ENCODE measurements around the gene MAPK11.

Gene MAPK11

DNA sequence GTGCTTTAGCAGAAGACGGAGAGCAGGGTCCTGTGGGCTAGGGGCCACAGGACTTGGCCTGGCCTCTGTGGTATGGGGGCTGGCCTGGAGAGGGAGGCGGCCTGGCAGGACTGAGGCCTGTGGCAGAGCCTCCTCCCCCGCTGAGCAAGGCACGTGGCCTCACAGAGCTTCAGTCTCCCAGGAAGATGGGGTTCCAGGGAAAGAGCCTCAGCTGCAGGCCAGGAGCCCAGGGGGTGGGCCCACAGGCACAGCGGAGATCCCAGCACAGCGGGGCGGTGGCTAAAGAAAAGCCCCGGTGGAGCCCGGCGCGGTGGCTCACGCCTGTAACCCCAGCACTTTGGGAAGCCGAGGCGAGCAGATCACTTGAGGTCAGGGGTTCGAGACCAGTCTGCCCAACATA lies 10.9 kb downstream of the MAPK11 start:
- no peak for DNase-seq

GRCh38 chr22:50258361-50259292 lies 11.6 kb downstream of the MAPK11 start:
- DNase-seq, result no peak

- no peak for DNase-seq
Measured at GRCh38 chr22:50257451-50258360, 12.5 kb downstream of the MAPK11 start.

DNA sequence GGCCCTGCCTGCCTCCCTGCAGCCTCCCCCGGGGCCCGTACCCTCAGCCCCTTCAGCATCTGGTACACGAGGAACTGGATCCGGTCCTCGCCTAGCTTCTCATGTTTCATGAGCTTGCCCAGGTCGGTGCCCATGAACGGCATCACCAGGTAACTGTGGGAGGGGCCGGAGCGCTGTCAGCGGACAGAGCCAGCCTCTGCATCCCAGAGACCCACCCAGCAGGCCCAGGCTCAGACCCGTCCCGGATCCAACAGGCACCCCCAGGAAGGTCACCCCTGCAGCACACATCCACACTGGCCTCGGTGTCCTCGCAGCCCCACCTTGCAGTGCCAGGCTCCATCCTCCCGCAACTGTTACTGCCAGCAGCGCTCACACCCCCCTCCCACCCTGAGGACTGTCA lies 13.1 kb downstream of the MAPK11 start:
- no peak for DNase-seq

DNA sequence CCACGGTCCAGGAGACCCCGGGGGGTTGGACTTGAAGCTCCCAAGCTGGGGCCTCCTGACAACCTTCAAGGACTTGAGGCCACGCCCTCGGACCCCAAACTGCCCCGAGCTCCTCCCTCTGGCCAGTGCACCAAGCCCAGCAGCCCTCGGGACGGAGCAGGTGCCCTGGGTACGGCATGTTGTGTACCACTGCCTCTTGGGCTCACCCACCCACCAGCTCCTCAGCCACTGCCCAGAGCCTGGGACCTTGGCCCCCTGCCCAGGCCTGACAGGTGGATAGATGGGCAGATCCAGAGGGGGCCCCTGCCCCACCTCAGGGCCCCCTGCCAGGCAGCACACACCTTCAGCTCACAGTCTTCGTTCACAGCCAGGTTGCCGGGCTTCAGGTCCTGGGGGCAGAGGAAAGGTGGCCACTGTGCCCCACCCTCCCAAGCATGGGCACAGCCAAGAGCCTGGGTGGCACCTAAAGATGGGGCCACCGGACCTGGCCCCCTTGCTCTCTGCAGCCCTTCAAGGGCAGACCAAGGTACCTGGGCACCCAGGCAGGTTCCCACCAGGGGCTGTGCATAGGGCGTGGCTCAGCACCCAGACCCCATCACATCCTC lies 13.8 kb downstream of the MAPK11 start:
- DNase-seq, result no peak

DNA sequence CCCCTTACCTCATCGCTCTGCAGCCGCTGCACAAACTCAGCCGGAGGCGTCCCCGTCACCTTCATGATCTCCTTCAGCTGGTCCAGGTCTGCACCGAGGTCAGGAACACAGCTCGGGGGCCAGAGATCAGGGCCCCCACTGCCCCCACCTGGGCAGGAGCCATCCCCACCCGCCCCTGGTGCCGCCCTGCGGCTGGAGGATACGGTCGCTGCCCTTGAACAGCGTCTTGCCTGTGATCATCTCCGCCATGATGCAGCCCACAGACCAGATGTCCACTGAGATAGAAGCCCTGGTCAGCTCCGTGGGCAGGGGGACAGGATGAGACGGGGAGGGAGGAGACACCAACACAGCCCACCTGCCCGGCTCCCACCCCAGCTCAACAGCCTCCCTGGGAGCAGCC lies 14.6 kb downstream of the MAPK11 start:
- DNase-seq, result no peak

GRCh38 chr22:50255099-50255498 lies 15.1 kb downstream of the MAPK11 start:
- DNase-seq, result no peak

GRCh38 chr22:50253941-50254340 lies 16.2 kb downstream of the MAPK11 start:
- no peak for DNase-seq

DNA sequence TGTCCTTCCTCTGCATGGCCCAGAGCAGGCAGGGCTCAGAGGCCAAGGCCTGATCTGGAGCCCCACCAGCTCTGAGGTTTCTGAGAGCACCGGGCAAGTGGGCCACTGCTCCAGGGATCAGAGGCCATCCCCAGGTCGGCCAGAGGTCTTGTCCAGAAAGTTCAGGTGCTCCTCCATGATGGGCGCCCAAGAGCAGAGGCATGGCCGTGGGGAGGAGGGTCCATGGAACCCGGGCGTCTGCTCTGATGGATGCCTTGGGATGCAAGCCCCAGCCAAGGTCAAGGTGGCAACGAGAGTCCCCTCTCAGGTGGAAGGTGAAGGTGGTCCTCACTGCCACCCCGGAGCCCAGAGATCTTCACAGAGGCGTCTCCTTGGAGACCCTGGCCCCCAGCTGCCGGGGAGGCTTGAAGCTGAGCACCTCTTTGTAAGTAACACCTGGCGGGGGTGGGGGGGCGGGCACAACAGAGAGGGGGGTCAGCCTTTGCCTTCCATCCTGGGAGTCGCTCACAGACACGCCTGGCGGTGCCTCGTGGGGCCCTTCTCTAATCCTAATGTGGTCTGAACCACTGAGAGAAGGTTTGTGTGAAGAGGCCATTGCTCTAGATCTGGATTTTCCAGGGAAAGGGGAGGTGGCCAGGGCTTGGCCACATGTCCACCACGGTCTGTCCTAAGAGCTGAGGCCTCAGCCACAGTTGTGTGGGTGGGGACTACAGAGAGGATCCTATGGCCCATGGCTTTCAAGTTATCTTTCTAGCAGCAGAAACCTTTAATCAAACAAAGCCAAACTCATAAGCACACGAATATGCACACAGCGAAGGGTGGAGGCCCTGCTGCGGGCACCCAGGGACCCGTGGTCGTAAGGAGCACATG lies 16.9 kb downstream of the MAPK11 start:
- DNase-seq, result no peak

DNA sequence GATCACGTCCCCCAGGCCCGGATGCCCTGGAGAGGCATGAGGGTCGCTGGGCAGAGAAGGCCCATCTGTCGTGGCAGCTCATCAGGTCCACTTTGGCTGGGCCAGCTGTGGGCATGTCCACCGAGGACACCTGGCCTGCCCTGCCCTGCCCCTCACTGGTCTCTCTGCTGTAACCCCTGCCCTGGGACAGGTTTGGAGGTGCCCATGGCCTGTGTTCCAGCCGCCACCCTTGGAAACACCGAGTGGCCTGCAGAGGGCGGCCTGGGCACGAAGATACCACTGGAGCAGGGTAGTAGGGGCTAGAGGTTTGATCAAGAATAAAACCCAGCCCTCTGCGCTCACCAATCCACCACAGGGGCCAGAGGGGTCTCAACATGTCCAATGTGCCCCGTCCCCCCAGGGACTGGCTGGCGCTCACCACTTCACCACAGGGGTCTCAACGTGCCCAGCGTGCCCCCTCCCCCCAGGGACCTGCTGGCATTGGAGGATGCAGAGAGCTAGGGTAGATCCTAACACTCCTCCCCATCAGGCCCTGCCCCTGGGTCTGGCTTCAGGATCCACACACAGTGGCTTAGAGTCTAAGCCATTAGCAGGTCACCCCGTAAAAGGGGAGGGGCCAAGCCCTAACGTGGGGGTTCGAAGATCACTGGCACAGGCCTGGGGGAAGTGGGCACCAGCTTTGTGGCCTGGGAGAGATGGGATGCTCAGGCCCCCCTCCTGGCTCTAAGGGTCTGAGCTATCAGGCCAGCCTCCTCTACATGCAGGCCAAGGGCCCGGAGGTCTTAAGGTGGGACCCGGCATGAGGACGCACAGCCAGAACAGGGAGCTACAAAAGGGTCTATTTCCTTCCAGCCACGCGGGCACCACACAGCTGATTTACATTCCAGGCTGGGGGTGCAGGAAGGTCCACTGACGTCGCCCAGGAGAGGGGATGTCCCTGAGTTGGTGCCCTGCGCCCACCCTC lies 17.8 kb downstream of the MAPK11 start:
- DNase-seq, result peak; percentile 21 to 65

- no peak for DNase-seq
Measured at GRCh38 chr22:50251477-50252081, 18.6 kb downstream of the MAPK11 start.

- peak; percentile 28 to 74 for DNase-seq
Measured at GRCh38 chr22:50250555-50251476, 19.4 kb downstream of the MAPK11 start, which contains the start of gene HDAC10. HDAC10 (minus strand) TSS chr22:50251265; CDS start chr22:50251032, 233 bp downstream.

GRCh38 chr22:50250249-50250554 lies 20.0 kb downstream of the MAPK11 start:
- DNase-seq, result no peak

GRCh38 chr22:50249341-50250248 lies 20.6 kb downstream of the MAPK11 start:
- no peak for DNase-seq

GRCh38 chr22:50248196-50249081 lies 21.7 kb downstream of the MAPK11 start:
- no peak for DNase-seq

GRCh38 chr22:50247748-50248147 lies 22.4 kb downstream of the MAPK11 start:
- DNase-seq, result no peak
